Muscle layer of colon (tissue), 2 donors: ENCODE results near the gene RALGPS2.

ENCODE experiments used
- H3K27ac ChIP-seq: one replicate; pipeline ENCODE4 v1.7.0; 2013; ENCODE audit warnings: low read depth, mild to moderate bottlenecking, low read length, moderate library complexity
- H3K27me3 ChIP-seq, 2 donors: one replicate each; pipeline ENCODE4 v1.7.0; 2013; ENCODE audit warnings: low read length in 2 of 2, mild to moderate bottlenecking in 2 of 2; ENCODE audit not compliant: insufficient read depth in 2 of 2, control insufficient read depth in 1 of 2
- H3K36me3 ChIP-seq: one replicate; pipeline ENCODE4 v1.7.0; 2013; ENCODE audit warnings: mild to moderate bottlenecking, low read length; ENCODE audit not compliant: insufficient read depth
- H3K4me1 ChIP-seq: one replicate; pipeline ENCODE4 v1.7.0; 2013; ENCODE audit warnings: mild to moderate bottlenecking, low read length; ENCODE audit not compliant: insufficient read depth
- H3K4me3 ChIP-seq, 2 donors: one replicate each; pipeline ENCODE4 v1.7.0; 2013; ENCODE audit warnings: low read length in 2 of 2, low read depth in 1 of 2, mild to moderate bottlenecking in 1 of 2, moderate library complexity in 1 of 2
- H3K9ac ChIP-seq: one replicate; pipeline ENCODE4 v1.7.0; 2013; ENCODE audit warnings: low read length
- H3K9me3 ChIP-seq: one replicate; pipeline ENCODE4 v1.7.0; 2013; ENCODE audit warnings: mild to moderate bottlenecking, low read length
- donor health status: abdominal sarcoma.
- donor health status: Adenocarcinoma of cecum.

RALGPS2 gene

GRCh38 chr1:178923512-178923911, 198.5 kb downstream of the RALGPS2 start:
- H3K9ac ChIP-seq, result no peak overlapping the region
- H3K27me3 ChIP-seq, result no peaks in the 10 kb centered on the region
- H3K4me1 ChIP-seq, result peaks cover 17% of the 10 kb centered on the region
- no peaks in the 10 kb centered on the region for H3K9me3 ChIP-seq
- no peaks in the 10 kb centered on the region for H3K36me3 ChIP-seq
- H3K27ac ChIP-seq, result no peak overlapping the region
- H3K4me3 ChIP-seq, result no peak overlapping the region

- Histone ChIP-seq H3K4me1 (peaks cover 31% of the 10 kb centered on the region), H3K27ac (no peak overlapping the region), H3K9me3 (no peaks in the 10 kb centered on the region)
These were observed 201.0 kb downstream of the RALGPS2 start for GRCh38 chr1:178926046-178926445.

DNA sequence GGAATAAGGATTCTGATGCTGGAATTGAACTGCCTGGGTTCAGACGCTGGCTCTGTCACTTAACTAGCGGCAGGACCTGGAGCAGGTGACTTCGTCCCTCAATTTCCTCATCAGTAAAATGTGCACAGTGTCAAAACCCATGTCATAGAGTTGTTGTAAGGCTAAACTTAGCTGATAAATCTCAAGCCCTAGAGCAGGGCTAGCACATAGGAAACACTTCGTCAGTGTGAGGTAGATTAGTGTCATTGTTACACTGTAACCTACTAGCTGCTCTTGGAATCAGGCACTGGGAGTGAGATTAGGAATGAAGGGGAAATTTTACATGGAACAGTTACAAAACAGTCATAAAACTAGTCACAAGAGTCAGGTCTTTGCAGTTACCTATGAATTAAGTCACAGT, 202.0 kb downstream of the RALGPS2 start:
- no peak overlapping the region for H3K4me3 ChIP-seq
- no peaks in the 10 kb centered on the region for H3K9me3 ChIP-seq
- H3K4me1 ChIP-seq, result peaks cover 41% of the 10 kb centered on the region
- H3K36me3 ChIP-seq, result no peaks in the 10 kb centered on the region
- no peaks in the 10 kb centered on the region for H3K27me3 ChIP-seq
- H3K27ac ChIP-seq, result peak overlapping the region; percentile 17
- H3K9ac ChIP-seq, result no peak overlapping the region

More at GRCh38 chr1:178926046-178926445, 201.0 kb downstream of the RALGPS2 start:
- Histone ChIP-seq H3K27me3 (no peaks in the 10 kb centered on the region), H3K9ac (no peak overlapping the region), H3K4me3 (no peak overlapping the region), H3K36me3 (no peaks in the 10 kb centered on the region)

DNA sequence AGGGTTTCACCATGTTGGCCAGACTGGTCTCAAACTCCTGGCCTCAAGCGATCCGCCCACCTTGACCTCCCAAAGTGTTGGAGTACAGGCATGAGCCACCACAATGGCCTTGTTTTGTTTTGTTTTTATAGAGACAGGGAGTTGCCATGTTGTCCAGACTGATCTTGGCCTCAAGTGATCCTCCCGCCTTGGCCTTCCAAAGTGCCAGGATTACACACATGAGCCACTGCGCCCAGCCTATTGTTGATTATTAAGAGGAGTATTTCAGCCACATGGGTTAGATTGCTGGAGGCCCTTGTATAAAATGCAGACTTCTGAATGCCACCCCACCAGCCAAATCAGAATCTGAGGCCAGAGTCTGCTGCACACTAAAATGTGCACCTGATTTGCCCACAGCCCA, 203.0 kb downstream of the RALGPS2 start:
- Histone ChIP-seq H3K9ac (no peak overlapping the region), H3K4me3 (no peak overlapping the region), H3K36me3 (no peaks in the 10 kb centered on the region), H3K9me3 (no peaks in the 10 kb centered on the region), H3K27me3 (no peaks in the 10 kb centered on the region), H3K27ac (no peak overlapping the region), H3K4me1 (peaks cover 51% of the 10 kb centered on the region)

GRCh38 chr1:178928976-178929375, 203.9 kb downstream of the RALGPS2 start:
- peak overlapping the region; percentile 53 for H3K27ac ChIP-seq
- no peak overlapping the region for H3K9ac ChIP-seq
- no peak overlapping the region for H3K4me3 ChIP-seq
- H3K27me3 ChIP-seq, result no peaks in the 10 kb centered on the region
- peaks cover 60% of the 10 kb centered on the region for H3K4me1 ChIP-seq
- H3K36me3 ChIP-seq, result no peaks in the 10 kb centered on the region
- H3K9me3 ChIP-seq, result no peaks in the 10 kb centered on the region

- Histone ChIP-seq H3K27me3 (no peaks in the 10 kb centered on the region), H3K4me3 (peak overlapping the region in 1 of 2 donors; percentile 6), H3K9me3 (no peaks in the 10 kb centered on the region), H3K36me3 (no peaks in the 10 kb centered on the region), H3K9ac (no peak overlapping the region), H3K4me1 (peaks cover 90% of the 10 kb centered on the region), H3K27ac (peak overlapping the region; percentile 83)
These were observed 207.0 kb downstream of the RALGPS2 start for GRCh38 chr1:178931858-178932551.

GRCh38 chr1:178932552-178932906, 207.5 kb downstream of the RALGPS2 start:
- peak overlapping the region; percentile 83 for H3K27ac ChIP-seq
- peaks cover 93% of the 10 kb centered on the region for H3K4me1 ChIP-seq
- no peak overlapping the region for H3K9ac ChIP-seq

GRCh38 chr1:178933105-178933561, 208.1 kb downstream of the RALGPS2 start:
- peaks cover 97% of the 10 kb centered on the region for H3K4me1 ChIP-seq
- no peaks in the 10 kb centered on the region for H3K27me3 ChIP-seq
- peak overlapping the region; percentile 83 for H3K27ac ChIP-seq
- no peak overlapping the region for H3K4me3 ChIP-seq
- no peak overlapping the region for H3K9ac ChIP-seq
- no peaks in the 10 kb centered on the region for H3K9me3 ChIP-seq
- no peaks in the 10 kb centered on the region for H3K36me3 ChIP-seq

More at GRCh38 chr1:178932552-178932906, 207.5 kb downstream of the RALGPS2 start:
- Histone ChIP-seq H3K9me3 (no peaks in the 10 kb centered on the region), H3K4me3 (peak overlapping the region in 1 of 2 donors; percentile 6), H3K27me3 (no peaks in the 10 kb centered on the region), H3K36me3 (no peaks in the 10 kb centered on the region)

DNA sequence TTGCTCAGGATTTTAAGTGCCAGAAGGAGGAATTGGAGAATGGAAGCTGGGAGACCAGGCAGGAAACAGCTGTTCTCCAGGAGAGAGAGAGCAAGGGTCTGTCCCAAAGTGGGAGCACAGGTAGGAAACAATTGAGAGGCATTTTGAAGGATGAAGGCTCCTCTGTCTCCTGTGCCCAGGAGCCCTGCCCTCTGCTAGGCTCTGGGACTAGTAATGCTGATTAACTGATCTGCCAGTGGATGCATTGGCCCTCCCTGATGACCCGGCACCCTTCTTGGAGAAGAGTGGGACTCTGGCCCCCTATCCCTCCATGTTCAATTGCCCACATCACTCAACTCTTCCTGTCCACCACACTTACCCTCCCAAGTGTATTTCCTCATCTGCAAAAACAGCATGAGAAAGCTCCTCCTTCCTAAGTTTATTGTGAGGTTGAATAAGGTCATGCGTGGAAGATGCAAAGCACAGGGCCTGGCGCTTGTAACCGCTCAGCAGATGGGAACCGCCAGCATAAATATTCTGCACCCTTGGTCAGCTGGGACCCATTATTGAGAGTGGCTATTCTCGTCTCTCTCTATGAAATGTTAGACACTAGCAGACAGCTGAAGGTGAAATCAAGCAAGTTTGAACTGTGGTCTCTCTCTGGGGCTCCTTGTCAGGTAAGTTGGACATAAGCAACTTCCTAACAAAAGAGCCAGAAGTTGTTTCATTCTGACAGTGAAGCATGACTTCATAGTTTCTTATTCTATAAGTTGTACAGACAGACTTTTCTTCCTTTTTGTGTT, 208.9 kb downstream of the RALGPS2 start:
- Histone ChIP-seq H3K9ac (no peak overlapping the region), H3K36me3 (no peaks in the 10 kb centered on the region), H3K4me3 (no peak overlapping the region), H3K4me1 (peaks cover 97% of the 10 kb centered on the region), H3K27ac (peak overlapping the region; percentile 83), H3K27me3 (no peaks in the 10 kb centered on the region), H3K9me3 (no peaks in the 10 kb centered on the region)

GRCh38 chr1:178934546-178934945, 209.5 kb downstream of the RALGPS2 start:
- Histone ChIP-seq H3K27ac (peak overlapping the region; percentile 83), H3K9ac (no peak overlapping the region), H3K27me3 (no peaks in the 10 kb centered on the region), H3K4me1 (peaks cover 97% of the 10 kb centered on the region), H3K36me3 (no peaks in the 10 kb centered on the region), H3K4me3 (no peak overlapping the region), H3K9me3 (no peaks in the 10 kb centered on the region)

DNA sequence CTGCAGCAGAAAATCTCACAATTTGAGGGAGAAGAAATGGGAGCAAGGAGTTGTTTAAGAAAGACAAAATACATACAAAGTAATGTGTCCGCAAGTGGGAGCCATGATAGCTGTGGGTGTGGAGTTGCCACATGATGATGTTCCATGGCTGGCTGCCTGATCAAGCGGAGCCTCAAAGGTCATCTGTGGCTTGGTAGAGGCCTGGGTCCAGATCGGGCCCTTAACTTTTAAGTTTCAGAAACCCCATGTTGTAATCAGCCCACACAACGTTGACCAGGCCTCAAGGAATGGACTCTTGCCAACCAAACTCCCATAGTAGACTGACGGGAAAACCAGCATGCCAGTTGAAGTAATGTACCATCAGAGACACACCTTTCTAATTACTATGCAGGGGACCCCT, 210.6 kb downstream of the RALGPS2 start:
- no peak overlapping the region for H3K9ac ChIP-seq
- H3K9me3 ChIP-seq, result no peaks in the 10 kb centered on the region
- H3K4me3 ChIP-seq, result no peak overlapping the region
- H3K4me1 ChIP-seq, result peaks cover 95% of the 10 kb centered on the region
- H3K27ac ChIP-seq, result no peak overlapping the region
- H3K27me3 ChIP-seq, result no peaks in the 10 kb centered on the region
- H3K36me3 ChIP-seq, result no peaks in the 10 kb centered on the region
